ENCODE results near the gene ANXA7.
"Not testable (repeated sequence)": the region's sequence is repeated elsewhere in the genome, so short reads cannot be mapped to it uniquely, and the experiment has no call there.

The ANXA7 gene

DNA sequence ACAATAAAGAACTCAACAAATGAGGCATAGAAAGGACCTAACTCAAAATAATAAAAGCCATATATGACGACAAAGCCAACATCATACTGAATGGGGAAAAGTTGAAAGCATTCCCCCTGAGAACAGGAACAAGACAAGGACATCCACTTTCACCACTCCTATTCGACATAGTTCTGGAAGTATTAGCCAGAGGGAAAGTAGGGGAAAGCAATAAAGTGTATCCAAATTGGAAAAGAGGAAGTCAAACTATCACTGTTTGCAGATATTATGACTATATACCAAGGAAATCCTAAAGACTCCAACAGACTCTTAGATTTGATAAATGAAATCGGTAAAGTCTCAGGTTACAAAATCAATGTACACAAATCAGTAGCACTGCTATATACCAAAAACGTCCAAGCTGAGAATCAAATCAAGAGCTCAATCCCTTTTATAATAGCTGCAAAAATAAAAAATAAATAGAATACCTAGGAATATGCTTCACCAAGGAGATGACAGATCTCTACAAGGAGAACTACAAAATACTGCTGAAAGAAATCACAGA, 4.8 kb downstream of the ANXA7 start:
- intact Hi-C loops (cut with DNase I): no loop called here
- no peak for DNase-seq

GRCh38 chr10:73408061-73408460, 5.8 kb downstream of the ANXA7 start:
- intact Hi-C loops (cut with DNase I): no loop called here
- peak in 1 of 10 donors; percentile 34 for DNase-seq

- intact Hi-C loops (cut with DNase I): no loop called here
- no peak for DNase-seq
Observed at GRCh38 chr10:73407495-73407894, 6.4 kb downstream of the ANXA7 start.

DNA sequence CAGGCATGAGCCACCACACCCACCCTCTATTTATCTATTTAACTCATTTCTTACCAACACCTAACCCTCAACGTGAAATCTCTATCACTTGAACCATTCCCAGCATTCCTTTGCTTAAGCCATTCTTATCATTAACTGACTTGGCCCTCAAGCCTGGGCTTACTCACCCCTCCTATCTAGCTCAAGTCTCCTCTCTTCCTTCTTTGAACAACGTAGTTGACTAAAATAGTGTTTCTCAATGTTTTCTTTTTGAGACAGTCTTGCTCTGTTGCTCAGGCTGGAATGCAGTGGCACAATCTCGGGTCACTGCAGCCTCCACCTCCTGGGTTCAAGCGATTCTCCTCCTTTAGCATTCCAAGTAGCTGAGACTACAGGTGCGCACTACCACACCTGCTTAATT, 7.0 kb downstream of the ANXA7 start:
- no peak for DNase-seq
- intact Hi-C loops (cut with DNase I): no loop called here

DNA sequence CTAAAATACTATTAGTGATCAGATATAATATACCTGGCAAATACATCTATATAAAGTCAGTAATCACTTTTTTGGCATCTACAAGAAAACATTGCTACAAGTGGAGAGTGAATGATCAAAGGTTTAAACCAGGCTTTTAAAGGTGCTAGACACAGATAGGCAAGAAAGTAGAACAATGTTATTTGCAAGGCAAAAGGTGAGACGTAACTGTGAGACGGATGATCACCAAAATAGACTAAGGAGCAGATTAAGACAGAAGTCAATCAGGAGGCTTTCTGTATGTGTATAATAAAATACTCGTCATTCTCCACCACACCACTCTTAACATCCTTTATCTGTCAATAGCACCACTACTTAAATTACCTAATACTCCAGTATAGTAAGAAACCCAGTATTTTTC, 8.3 kb downstream of the ANXA7 start:
- DNase-seq: no peak
- intact Hi-C loops (cut with DNase I): no loop called here

GRCh38 chr10:73404690-73405089, 9.2 kb downstream of the ANXA7 start:
- intact Hi-C loops (cut with DNase I): no loop called here

DNA sequence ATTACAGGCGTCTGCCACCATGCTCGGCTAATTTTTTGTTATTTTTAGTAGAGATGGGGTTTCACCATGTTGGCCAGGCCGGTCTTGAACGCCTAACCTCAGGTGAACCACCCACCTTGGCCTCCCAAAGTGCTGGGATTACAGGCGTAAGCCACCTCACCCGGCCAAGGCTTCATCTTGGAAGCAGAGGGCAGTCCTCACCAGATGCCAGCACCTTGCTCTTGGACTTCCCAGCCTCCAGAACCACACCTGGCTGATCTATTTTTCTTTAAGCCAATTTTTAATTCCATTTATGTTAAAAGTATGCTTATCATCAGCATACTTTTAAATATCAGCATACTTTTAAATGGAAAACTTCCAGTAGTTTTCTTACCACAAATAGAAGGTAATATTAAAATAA, 12.2 kb downstream of the ANXA7 start:
- intact Hi-C loops (cut with DNase I): no loop called here
- no peak for DNase-seq

More at GRCh38 chr10:73404690-73405089, 9.2 kb downstream of the ANXA7 start:
- no peak for DNase-seq

GRCh38 chr10:73399063-73399462, 14.8 kb downstream of the ANXA7 start:
- intact Hi-C loops (cut with DNase I): no loop called here
- no peak for DNase-seq

GRCh38 chr10:73398024-73398423, 15.8 kb downstream of the ANXA7 start:
- no peak for DNase-seq
- intact Hi-C loops (cut with DNase I): no loop called here

DNA sequence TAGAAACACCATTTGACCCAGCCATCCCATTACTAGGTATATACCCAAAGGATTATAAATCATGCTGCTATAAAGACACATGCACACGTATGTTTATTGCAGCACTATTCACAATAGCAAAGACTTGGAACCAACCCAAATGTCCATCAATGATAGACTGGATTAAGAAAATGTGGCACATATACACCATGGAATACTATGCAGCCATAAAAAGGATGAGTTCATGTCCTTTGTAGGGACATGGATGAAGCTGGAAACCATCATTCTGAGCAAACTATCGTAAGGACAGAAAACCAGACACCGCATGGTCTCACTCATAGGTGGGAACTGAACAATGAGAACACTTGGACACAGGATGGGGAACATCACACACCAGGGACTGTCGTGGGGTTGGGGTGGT, 19.5 kb downstream of the ANXA7 start:
- intact Hi-C loops (cut with DNase I); DNase-seq: not testable (repeated sequence)

GRCh38 chr10:73388228-73388627, 25.6 kb downstream of the ANXA7 start:
- intact Hi-C loops (cut with DNase I): no loop called here

GRCh38 chr10:73386583-73386982, 27.3 kb downstream of the ANXA7 start:
- DNase-seq: no peak
- intact Hi-C loops (cut with DNase I): no loop called here

More at GRCh38 chr10:73388228-73388627, 25.6 kb downstream of the ANXA7 start:
- no peak for DNase-seq

- no peak for DNase-seq
- intact Hi-C loops (cut with DNase I): no loop called here
Observed at GRCh38 chr10:73379064-73379748, 34.7 kb downstream of the ANXA7 start.

DNA sequence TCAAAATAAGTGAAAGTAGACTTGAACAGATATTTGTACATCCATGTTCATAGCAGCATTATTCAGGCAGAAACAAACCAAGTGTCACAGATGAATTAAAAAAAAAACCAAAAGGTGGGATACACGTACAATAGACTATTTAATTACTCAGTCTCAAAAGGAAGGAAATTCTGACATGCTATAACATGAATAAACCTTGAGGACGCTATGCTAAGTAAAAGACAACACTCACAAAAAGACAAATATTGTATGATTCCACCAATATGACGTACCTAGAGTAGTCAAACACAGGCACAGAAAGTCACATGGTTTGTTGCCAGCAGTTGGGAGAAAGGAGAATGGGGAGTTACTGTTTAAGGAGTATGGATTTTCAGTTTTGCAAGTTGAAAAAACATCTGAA, 37.2 kb downstream of the ANXA7 start:
- no peak for DNase-seq
- intact Hi-C loops (cut with DNase I): no loop called here

DNA sequence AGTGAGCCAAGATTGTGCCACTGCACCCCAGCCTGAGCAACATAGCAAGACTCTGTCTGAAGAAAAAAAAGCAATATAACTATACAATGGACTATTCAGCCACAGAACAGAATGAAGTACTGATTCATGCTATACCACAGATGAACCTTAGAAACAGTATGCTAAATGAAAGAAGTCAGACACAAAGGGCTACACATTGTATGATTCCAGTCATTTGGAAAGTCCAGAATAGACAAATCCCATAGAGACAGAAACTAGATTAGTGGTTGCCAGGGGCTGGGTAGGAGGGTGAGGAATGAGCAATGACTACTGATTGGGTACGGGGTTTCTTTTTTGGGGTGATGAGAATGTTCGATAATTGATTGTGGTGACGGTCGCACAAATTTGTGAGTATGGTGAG, 45.6 kb downstream of the ANXA7 start:
- no peak for DNase-seq
- intact Hi-C loops (cut with DNase I): no loop called here

- intact Hi-C loops (cut with DNase I): no loop called here
- DNase-seq: no peak
Observed at GRCh38 chr10:73366381-73367298, 47.2 kb downstream of the ANXA7 start.

DNA sequence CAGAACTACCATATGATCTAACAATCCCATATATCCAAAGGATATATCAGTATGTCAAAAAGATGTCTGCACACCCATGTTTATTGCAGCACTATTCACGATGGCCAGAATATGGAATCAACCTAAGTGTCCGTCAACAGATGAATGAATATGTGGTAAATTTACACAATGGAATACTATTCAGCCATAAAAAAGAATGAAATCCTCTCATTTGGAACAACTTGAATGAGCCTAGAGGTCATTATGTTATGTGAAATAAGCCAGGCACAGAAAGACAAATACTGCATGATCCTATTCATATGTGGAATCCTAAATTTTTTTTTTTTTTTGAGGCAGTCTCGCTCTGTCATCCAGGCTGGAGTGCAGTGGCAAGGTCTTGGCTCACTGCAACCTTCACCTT, 48.9 kb downstream of the ANXA7 start:
- no peak for DNase-seq
- intact Hi-C loops (cut with DNase I): no loop called here

GRCh38 chr10:73359492-73359891, 54.4 kb downstream of the ANXA7 start:
- intact Hi-C loops (cut with DNase I): loop anchor here (10.0 kb wide), 1 partner anchor 95 kb away; no protein-coding TSS in a partner anchor
- DNase-seq: no peak

DNA sequence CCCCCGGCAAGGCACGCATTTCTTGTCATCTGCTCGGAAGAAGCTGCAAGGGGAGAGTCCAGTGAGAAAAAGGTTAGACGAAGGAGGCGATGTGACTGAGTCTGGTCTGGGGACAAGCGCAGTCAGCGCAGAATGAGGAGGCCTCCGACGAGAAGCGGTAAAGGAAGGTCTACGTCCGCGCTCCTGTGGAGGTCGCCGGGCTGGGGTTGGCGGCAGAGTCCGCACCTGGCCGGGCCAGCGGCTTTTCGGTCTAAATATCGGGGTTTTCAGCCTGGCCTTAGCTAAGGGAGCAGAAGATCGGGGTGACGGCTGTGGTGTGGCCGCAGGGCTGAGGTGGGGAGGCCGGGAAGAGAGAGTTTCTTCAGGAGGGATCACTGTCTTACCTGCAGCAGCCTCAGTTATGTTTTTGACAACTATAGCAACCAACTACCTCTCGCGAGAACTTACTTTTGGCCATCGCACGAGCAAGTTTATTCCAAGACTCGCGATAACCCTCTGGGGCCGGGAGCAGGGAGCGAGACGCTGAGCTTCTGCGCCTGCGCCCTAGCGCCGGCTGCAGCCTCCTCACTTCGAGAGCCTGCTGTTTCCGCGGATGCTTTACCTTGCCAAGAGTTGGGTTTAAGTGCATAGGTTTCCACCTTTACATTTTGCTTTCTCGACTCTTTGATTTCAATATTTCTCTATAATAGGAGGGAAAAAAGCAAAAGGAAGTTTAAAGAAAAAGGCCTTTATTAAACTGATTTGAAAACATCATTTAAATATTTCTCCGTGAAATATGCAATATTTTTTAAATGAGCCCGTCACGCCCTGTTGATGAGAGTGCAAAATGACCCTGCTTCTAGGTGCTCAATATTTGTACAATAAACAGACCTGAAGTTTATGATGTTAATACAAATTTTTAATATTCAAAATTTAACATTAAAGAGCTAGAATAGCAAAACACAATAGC, 55.3 kb downstream of the ANXA7 start, which contains the start of gene CFAP70:
CFAP70 (minus strand) TSS at position 534 of the 949 bp plus-strand sequence. CDS start 4,068 bp downstream, outside the sequence.
- DNase-seq: peak; percentile 77 to 99 (median 88)
- intact Hi-C loops (cut with DNase I): loop anchor here (10.0 kb wide), 1 partner anchor 94 kb away; no protein-coding TSS in a partner anchor

DNA sequence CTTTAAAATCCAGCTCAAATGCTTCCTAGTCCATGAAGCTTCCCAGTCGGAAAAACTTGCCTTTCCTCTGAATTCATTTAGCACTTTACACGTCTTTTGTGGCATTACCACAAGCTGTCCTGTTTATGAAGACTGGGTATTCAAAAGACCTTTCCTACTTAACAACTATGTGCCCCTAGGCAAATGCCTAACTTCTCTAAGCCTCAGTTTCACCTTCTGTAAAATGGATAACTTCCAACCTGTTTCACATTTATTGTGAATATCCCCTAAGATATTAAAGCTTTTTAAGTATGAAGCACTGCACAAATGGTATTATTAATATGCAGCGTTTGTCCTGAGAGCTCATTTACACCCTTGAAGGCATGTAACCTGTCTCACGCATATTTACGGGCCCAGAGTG, 56.0 kb downstream of the ANXA7 start:
- DNase-seq: no peak
- intact Hi-C loops (cut with DNase I): loop anchor here (10.0 kb wide), 1 partner anchor 93 kb away; no protein-coding TSS in a partner anchor
